SW480 (cell line): ENCODE measurements around the gene ST7.
"Not testable (repeated sequence)": the region's sequence is repeated elsewhere in the genome, so short reads cannot be mapped to it uniquely, and the experiment has no call there.

ENCODE experiments used
- DNase-seq: peaks from one replicate; pipeline ENCODE4 v3.0.0-alpha.2; 2016; ENCODE audit warnings: low spot score

ST7 gene

DNA sequence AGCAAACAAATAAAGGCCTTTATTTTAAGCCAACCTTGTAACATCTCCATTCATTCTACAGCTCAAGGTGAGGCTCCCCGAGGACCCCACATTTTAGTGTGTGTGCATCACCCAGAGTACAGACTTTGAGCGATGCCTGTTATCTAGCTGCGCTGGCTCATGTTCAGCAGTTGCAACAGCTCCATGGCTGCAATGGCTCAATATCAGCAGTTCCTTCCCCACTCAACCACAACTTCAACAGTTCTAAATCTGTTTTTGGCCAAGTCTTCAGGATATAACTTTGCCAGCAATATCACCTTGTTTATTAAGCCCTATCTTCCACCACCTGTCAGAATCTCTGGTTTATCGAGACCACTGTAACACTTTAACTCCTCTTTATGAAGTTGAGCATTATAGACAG, 273.8 kb downstream of the ST7 start:
- no peak for DNase-seq

DNA sequence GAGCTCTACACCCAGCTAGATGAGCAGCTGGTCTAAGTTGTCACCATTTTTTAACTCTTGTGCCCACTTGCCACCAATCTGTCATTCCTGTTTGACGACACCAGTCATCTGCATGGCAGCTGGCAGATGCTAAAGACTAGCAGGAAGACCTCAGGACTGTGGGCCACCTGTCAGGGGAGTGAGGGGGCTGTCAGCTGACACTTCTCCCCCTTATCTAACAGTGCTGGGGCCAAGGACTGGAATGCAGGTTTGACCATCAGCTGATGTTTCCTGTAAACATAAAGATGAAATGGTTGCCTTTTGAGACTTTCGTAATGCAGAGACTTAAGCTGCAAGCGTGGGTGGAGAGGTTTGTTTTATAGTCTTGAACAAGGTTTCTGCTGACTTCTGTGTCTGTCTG, 276.0 kb downstream of the ST7 start:
- no peak for DNase-seq

DNA sequence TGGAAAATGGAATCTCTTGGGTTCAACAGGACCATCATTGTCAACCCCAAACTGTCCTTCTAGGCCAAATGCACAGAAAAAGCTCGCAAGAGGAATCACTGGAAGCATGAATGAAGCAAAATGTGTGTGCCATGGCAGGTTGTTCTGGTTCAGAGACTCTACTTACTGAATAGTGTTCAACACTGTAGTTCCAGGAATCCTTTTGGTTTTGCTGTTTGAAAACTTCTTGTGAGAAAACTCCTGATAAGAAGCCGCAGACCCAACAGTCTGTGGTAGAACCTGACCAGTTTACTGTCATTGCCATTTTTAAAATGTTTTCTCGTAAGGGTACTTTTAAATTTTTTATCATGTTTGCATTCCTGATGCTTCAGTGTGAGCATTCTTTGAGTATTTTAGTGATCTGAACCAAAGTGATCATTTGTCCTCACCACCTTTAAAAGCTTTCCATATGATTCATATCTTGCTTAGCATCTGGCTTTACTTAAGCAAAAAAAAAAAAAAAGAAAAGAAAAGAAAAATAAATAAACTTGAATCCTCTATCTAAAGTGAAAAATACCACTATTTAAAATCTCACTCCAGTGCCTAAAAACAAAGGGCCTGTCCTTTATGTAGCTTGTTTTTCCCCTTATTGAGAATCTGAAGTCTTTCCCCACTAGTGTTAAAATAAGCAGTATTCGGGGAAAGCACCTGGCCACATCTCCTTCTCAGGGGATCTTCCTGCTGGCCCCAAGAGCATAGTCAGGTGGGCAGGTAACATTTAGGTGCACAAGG, 277.2 kb downstream of the ST7 start:
- DNase-seq = peak; percentile 14

DNA sequence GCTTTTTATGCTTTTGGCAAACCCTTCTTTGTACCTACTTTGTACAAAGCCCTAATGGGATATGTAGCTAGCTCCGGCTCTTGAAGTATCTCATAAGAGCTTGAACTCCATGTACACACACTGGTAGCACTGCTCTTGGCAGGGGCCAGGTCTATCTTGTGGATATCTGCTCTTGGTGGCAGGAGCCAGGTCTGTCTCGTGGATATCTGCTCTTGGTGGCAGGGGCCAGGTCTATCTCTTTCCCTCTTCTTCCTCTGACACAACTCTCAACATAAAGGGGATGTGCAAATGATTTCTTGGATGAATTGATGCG, 277.7 kb downstream of the ST7 start:
- DNase-seq = no peak

DNA sequence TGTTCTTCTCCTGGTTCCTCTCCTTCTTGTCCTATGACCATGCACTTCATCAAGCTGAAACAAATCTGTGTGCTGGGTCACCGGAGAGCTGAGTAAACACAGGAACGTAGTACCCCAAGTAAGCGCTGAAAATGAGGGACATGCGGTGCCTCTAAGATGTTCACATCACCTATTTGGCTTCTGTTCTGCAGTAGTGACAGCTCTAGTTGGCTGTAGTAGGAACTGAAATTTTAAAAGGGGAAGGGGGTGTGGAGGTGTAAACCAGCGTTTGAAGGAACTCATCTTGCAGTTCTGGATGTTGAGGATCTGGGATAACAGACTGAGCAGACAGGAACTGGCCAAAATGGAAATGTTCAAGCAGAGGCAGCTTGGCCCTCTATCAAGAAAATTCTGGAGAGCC, 284.3 kb downstream of the ST7 start:
- no peak for DNase-seq

DNA sequence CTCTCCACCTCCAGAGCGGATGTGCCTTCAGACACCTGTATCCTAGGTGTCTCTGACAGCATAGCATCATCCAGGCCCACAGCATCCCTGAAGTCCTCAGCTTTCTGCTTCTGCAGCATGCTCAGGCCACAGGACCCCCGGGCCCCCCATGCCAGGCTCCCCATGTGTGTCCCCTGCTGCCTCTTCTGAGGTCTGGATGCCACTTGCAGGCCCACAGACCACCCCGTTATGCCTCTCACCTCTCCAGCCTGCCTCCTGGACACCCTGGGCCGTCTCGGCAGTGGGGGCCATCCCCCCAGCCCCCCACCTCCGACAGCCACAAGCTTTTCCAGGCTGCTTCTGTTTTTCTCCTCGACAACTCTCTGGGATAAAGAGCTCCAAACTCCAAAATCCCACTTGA, 285.2 kb downstream of the ST7 start:
- DNase-seq = no peak

DNA sequence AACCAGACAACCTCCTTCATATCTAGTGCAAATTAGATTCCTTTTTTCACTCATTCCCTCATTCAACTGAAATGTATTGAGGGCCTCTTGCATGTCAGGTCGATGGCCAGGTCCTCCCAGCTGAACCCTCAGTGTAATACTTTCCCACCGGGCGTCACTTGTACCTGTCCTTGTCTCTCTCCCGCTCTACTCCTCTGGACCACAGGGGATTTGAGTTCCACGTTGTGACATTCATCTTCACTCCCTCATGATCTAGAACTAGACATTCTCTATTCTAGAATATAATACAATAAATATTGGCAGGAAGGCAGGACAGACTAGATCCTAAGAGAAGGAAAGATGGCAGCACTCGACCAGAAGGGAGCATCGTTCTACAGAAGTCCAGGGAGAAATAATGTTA, 285.6 kb downstream of the ST7 start:
- no peak for DNase-seq

DNA sequence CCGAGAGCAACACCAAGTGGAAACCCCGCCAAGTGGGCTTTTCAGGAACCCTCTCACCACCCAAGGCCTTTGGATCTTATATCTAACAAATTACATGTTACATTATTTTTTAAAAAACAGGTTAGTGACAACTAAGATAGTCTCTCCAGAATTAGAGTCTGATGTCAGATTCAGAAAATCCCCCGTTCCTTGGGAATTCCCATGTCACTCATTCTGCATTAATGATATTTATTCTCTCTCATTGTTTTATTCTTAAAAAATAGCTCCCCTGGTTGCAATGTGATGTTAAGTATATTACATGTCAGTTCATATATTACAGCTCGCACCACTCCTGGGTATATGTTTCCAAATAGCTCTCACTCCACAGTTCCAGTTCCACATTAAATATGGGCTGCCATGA, 287.8 kb downstream of the ST7 start:
- no peak for DNase-seq

DNA sequence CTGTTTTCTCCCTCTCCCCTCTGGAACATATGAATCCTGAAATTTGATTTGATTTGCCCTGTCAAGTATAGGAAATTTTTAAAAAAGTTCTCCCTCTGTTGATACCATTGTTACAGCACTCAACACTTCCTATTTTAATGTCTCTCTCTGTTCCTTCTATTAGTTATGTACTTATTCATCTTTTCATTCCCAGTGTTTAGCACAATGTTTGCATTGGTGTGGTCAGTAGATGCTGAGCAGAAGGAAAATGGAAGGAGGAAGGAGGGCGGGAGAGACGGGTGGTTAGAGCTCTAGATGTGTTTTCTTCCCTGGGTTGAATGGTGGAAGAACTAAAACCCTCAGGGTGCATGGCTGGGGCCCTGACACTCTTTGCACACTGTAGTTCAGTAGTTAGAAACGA, 290.1 kb downstream of the ST7 start:
- DNase-seq = no peak

DNA sequence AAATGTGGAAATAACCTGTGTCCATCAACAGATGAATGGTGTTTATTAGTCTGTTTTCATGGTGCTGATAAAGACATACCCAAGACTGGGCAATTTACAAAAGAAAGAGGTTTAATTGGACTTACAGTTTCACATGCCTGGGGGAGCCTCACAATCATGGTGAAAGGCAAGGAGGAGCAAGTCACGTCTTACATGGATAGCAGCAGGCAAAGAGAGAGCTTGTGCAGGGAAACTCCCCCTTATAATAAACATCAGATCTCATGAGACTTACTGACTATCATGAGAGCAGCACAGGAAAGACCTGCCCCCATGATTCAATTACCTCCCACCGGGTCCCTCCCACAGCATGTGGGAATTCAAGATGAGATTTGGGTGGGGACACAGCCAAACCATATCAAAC, 292.4 kb downstream of the ST7 start:
- DNase-seq = not testable (repeated sequence)

DNA sequence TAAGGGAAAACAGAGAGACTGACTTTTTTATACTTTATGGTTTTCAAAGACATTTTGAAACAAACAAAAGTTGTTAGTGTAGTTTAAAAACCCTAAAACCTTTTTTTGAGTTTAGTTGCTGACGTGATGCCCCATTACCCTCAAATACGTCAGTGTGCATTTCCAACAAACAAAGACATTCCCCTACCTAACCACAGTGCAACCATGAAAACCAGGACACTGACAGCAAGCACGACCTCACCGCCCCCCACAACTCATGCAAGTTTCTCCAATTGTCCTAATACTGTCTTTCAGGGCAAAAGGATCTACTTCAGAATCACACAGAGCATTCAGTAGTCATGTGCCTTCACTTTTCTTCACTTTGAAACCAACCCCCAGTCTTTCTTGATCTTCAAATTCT, 294.5 kb downstream of the ST7 start:
- no peak for DNase-seq

DNA sequence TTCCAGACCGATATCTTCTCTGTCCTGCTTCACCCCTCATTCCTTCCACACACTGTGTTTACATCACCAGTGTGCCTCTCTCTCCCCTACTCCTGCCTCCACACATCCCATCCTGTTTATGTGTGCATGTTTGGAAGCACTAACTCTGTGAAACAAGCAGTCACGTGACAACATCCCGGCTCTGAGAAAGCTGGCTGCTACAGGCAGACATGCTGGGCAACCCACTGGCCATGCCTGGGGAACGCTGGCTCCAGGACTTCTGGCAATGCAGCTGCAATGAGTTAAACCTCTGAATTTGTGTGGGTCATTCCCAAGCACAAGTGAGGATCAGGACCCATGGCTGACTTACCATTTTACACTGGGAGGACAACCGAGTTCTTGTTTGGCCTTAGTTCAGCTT, 295.5 kb downstream of the ST7 start:
- DNase-seq = no peak

DNA sequence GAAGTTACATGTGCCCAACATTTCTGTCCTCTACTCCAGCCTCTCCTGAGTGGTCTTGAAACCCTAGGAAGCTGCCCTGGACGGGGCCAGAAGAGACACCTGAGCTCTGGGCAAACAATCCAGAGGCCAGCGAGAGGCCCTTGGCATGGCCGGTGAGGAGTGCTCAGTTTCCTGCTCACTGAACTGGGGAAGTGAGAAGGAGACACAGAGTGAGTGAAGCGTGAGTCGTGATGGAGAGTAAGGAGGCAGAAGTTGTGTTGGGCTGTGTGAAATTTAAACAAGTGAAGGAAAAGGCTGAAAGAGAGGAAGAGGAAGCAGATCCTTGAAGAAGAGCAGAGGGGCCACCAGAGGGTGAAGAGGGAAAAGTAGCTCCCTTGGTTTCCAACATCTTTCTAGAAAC, 296.4 kb downstream of the ST7 start:
- no peak for DNase-seq

DNA sequence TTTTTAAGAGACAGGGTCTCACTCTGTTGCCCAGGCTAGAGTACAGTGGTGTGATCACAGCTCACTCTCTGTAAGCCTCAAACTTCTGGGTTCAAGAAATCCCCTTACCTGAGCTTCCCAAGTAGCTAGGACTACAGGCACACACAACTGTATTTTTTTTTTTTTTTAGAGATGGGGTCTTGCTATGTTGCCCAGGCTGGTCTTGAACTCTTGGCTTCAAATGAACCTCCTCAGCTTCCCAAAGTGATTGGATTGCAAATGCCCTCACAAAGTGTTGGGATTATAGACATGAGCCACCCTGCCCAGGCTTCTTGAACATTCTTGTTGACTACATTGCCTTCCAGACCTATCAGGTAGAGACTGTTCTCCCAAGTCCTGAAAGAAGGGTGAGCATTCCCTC, 296.9 kb downstream of the ST7 start:
- no peak for DNase-seq

DNA sequence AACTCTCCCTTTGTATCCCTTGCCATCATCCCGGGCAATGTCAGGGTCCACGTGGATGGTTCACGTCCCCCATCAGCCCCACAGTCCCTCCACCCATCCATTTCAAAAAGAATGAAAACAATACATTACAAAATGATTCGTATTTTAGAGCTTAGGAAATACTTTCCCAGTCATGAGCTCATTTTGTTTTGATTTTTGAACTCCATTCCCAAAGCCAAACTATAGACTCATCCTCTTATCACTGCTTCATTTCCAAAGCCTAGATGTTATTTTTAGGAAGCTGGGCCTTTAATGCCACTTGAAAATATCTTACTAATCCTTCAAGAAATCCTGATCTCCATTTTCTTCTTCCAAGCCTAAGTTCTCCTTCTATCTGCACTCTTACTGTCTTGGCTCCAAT, 297.5 kb downstream of the ST7 start:
- DNase-seq = no peak

DNA sequence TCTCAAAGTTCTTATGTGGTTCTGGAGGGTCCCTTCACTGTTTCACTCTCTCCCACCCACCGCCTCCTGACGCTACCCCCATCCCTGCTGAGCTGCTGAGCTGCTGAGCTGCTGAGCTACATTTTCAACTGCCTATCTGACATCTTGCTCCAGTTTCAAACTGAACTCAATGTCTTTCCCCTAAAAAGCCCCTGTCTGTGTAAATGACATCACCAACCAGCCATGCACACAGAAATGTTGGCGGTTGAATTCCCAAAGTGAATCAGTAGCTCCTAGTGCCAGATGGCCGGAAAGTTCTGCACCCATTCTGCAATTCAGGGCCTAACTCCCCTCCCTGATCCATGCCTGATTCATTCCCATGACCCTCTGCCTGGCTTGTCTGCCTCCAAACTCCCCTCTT, 298.4 kb downstream of the ST7 start:
- no peak for DNase-seq

DNA sequence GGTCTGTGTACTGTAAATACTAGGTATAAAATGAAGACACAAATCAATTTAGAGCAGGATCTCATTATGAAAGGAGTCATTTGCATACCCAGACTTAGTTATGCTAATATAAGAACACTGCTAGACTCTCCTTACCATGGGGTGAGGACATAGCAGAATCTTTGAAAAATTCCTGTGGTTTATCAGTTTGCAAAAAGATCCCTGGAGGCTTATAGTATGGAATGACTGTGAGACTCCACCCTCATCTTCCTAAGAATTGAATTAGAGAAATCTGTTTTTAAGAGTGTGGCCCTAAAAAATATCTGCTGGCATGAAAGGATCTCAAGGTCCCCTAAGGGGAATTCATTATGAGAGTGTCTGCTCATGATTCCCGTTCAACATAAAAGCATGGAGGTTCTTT, 306.3 kb downstream of the ST7 start:
- DNase-seq = no peak

DNA sequence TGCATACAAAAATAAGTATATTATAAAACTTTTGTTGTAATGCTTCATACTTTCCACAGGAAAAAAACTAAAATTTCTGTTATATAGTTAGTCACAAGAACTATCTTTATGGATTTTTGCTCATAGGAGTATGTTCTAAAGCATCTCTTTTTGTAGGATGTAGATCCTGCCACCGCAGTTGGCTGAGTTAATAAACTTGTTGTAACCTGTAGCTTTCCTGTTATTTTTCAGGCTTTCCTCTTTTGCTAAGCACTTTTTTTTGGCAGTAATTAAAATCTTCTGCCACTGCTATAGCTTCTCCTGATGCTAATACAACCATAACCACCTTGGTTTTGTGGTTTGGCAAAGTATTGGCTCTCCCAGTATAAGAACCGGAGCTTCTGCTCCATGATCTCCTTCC, 309.2 kb downstream of the ST7 start:
- no peak for DNase-seq

DNA sequence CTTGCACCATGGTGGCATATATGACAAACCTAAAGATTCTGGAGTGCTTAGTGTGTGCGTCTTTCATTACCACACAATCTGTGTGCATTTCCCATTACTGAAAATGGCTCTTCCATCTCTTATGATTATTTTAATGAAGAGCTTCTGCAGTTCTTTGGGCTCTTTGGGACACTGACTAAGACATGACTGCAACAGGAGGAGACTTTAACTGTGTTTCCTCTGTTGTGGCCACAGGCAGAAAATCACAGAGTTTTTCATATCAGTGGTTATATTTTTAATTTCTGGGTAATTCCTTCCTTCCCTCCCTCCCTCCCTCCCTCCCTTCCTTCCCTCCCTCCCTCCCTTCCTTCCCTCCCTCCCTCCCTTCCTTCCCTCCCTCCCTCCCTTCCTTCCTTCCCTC, 311.4 kb downstream of the ST7 start:
- DNase-seq = no peak

DNA sequence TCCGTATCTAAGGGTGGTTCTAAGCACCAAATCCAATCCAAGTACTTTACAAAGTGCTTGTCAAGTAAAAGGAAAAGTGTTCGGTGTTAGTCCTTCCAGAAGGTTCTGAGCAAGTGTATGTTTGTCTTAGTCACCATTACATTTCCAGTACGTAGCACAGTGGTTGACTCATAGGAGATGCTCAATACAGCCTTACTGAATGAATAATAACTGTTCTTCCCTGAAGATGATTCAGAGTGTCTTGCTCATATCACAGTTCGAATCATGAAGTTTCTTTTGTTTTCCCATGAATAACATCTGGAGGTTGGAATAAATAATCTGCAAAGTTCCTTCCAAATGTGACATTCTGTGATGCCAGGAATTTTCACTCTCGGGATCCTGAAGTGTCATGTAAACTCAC, 316.1 kb downstream of the ST7 start:
- peak; percentile 12 for DNase-seq

DNA sequence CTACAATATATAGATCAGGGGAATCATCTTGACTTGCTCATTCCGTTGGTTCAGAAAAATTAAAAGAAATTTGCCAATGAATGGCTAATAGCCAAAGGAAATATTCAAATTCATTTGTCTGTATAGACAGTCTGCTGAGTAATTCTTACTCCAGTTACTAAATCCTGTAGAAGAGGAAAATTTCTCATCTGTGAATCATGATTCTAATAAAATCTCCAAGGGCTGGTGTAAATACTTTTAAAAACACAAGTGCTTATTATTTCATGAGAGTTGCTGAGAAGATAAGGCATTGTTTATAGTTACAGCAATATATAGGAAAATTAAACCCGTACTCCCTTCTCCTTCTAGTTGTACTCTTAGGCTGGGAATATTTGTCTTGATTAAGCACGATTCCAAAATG, 316.6 kb downstream of the ST7 start:
- no peak for DNase-seq

DNA sequence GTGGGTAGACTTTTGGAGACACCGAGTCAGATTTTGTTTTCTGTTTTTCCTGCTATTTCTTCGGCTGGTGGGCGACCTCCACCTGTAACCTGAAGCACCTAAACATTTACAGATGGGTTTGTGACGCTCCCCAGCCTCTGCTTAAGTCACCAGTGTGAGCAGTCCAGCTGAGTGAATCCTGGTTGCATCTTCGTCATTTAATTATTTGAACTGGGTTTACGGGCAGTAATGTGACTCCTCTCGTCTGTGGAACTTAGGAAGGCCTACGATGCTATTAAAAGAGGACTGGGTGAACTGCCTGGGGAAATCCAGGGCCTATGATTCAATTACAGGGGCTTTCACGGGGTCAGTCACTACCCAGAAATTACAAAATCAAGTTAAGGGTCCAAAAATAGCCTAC, 317.1 kb downstream of the ST7 start:
- DNase-seq = no peak

DNA sequence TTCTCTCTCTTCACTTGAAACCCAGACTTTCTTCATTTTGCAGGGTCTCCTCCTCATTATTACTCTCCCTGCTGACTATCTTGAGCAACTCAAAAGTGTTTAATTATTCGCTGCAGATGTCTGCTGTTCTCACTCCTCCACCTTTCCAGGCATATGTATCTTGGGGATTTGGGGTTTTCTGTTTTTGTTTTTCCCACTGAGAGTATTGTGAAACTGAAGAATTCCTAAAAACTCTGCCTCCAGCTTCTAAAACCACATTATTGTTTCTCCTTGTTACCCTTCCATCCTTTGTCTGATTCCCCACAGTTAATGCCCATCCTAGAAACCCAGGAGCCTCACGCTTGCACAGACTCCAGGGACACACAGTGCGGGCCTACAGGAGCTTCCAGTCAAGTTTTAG, 318.3 kb downstream of the ST7 start:
- DNase-seq = no peak

DNA sequence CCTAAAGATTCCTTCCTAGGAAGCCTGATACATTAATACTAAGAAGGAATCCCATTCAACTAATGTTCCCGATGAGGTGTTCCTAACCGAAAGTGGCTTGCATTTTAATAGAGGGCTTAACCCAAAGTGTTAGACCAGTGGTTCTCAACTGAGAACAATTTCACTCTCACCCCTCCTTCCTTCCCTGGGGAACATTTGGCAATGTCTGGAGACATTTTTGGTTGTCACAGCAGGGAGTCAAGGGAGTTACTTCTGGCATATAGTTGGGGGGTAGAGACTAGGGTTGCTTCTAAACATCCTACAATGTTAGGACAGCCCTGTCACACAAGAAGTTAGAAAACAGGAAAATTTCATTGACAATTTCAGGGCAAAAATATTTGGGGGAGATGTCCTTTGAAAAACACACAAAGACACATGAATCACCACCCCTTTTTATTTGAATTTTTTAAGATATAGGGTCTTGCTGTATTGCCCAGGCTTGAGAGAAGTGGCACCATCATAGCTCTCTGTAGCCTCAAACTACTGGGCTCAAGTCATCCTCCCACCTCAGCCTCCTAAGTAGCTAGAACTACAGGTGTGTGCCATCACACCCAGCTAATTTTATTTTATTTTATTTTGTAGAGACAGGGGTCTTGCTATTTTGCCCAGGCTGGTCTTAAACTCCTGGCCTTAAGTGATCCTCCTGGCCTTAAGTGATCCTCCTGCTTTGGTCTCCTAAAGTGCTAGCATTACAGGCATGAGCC, 318.9 kb downstream of the ST7 start:
- DNase-seq = no peak
